Pancreas (tissue), 10 donors: ENCODE results near the gene ACTN4. TPM values are rescaled to one million over a fixed set of nuclear protein-coding genes. Genes with fewer than 3 reads are reported as not detected.
"Not testable (repeated sequence)": the region's sequence is repeated elsewhere in the genome, so short reads cannot be mapped to it uniquely, and the experiment has no call there.

Experiments
- ATAC-seq, 4 donors: fragments of 200-7000 bp; cut with Tn5 transposase; one replicate each; pipeline versions ENCODE4 v1.8.0 to v1.9.1; 2020; ENCODE audit warnings: mild to moderate bottlenecking in 4 of 4, moderate library complexity in 4 of 4
- DNase-seq, 6 donors: peaks; one replicate each; pipeline ENCODE4 v3.0.0-alpha.2; 2020
- FAIRE-seq: peaks from 2 replicates; lab custom pipeline; 2012; peaks lifted over from hg19 to GRCh38; lab: Jason Lieb, UNC
- H3K27ac ChIP-seq, 4 donors: fragments of 200-600 bp; sonication (generic); 1 replicate in 3 of 4; 2 replicates in 1 of 4; pipeline versions ENCODE4 v1.5.0 to v1.8.0; 2020
- H3K27me3 ChIP-seq, 4 donors: fragments of 200-600 bp; one replicate each; pipeline ENCODE4 v1.8.0; 2021
- H3K36me3 ChIP-seq, 3 donors: fragments of 200-600 bp; sonication (generic) in 1 of 3; one replicate each; pipeline versions ENCODE4 v1.5.0 to v1.8.0; 2020 to 2021
- H3K4me1 ChIP-seq, 3 donors: fragments of 200-600 bp; one replicate each; pipeline ENCODE4 v1.8.0; 2021
- H3K4me3 ChIP-seq, 4 donors: fragments of 200-600 bp; sonication (generic) in 2 of 4; one replicate each; pipeline versions ENCODE4 v1.5.0 to v1.8.0; 2020 to 2021
- H3K9me3 ChIP-seq, 4 donors: fragments of 200-600 bp; one replicate each; pipeline ENCODE4 v1.8.0; 2021
- WGBS, 2 donors: extraction: QIAGEN DNeasy Blood & Tissue Kit; methylation state at CpG; one replicate each; pipeline ENCODE4 v1.1.7; 2013; 5-methylcytosine and 5-hydroxymethylcytosine counted together
- intact Hi-C, 3 donors: fragments of 100-400 bp; cut with DNase I; formaldehyde crosslinking; loops; one replicate each; pipeline versions ENCODE4 v1.11.1 to v1.14.2; 2022
- polyA plus RNA-seq, 2 donors: library from polyadenylated mRNA; stranded (reverse); fragments of 200-250 nt; gene quantifications; one replicate each; pipeline ENCODE4 v1.2.3, GENCODE V29; 2013
- total RNA-seq, 6 donors: library from RNA; stranded (reverse); fragmentation: NEBNext Ultra II Directional in 4 of 6; extraction: Animal tissue kit (Norgen Biotek cat#: 25700) in 4 of 6; gene quantifications; one replicate each; pipeline versions ENCODE4 v1.2.1 to v1.2.4, GENCODE V29; 2021 to 2023
- TF ChIP-seq, protein P1 (sequence below), 4 donors: fragments of 200-600 bp; sonication (generic) in 3 of 4; IDR thresholded peaks; one replicate each; pipeline versions ENCODE4 v1.5.0 to v1.8.0; 2021; ENCODE audit warnings: antibody characterized with exemption in 4 of 4
- donor health status: healthy with polysubstance abuse.
- donor health status: DM: no; HTN: no; CAD: no; lungs with moderate emphysema.
- donor health status: DM: no; HTN: no; CAD: no.
- donor health status: control.
- donor health status: control.
- donor health status: Bipolar disorder and iron deficiency.
- donor health status: DM: yes; HTN: yes; CAD: no.
- donor health status: DM: no; HTN: no; CAD: no.
- donor health status: DM: no; HTN: no; CAD: no.
- donor health status: DM: yes; HTN: yes; CAD: no.

The ACTN4 gene
- total and polyA plus RNA-seq, 8 donors, result 98.2 to 284 (median 187) TPM

GRCh38 chr19:38766276-38767047 lies 119.0 kb downstream of the ACTN4 start:
- H3K27me3 ChIP-seq, result no peaks in the 10 kb centered on the region
- no peaks in the 10 kb centered on the region for H3K9me3 ChIP-seq
- FAIRE-seq (no peak), ATAC-seq (no peak), DNase-seq (no peak)
- H3K4me3 ChIP-seq, result no peak overlapping the region
- 82 to 92% methylated on average over 10 of the region's 10 CpGs for WGBS, 2 donors
- no peak overlapping the region for H3K27ac ChIP-seq
- H3K36me3 ChIP-seq, result no peaks in the 10 kb centered on the region
- TF ChIP-seq, protein P1, sequence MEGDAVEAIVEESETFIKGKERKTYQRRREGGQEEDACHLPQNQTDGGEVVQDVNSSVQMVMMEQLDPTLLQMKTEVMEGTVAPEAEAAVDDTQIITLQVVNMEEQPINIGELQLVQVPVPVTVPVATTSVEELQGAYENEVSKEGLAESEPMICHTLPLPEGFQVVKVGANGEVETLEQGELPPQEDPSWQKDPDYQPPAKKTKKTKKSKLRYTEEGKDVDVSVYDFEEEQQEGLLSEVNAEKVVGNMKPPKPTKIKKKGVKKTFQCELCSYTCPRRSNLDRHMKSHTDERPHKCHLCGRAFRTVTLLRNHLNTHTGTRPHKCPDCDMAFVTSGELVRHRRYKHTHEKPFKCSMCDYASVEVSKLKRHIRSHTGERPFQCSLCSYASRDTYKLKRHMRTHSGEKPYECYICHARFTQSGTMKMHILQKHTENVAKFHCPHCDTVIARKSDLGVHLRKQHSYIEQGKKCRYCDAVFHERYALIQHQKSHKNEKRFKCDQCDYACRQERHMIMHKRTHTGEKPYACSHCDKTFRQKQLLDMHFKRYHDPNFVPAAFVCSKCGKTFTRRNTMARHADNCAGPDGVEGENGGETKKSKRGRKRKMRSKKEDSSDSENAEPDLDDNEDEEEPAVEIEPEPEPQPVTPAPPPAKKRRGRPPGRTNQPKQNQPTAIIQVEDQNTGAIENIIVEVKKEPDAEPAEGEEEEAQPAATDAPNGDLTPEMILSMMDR (IDR thresholded peaks at IDR 0.05), result no peak
- intact Hi-C loops, result no loop called here
- no peaks in the 10 kb centered on the region for H3K4me1 ChIP-seq

DNA sequence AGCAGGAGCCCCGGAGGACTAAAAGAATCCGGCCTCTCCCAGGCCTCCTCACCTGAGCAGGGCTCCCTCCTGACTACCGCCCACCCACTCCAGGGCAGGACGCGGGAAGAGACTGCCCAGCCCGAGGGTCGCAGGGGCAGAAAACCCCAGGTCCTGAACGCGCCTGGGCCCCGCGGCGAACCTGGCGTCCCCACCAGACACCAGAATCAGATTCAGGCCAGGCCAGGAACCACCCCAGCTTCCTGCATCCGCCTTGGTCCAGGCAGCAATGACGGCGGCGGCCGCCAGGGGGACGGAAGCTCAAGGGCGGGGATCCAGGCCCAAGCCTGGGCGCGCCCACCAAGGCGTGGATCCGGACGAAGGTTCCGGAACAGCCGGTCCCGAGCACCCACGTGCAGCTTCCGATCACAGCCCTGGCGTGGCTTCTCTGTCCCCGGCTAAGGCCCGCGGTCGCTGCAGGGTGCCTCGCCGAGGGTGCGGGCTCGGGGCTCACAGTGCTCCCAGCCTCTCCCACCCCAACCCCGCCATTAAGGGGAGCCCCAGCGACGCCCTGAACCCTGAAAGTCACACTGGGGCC lies 122.3 kb downstream of the ACTN4 start:
- TF ChIP-seq, protein P1 (IDR thresholded peaks at IDR 0.05), result peak; percentile 20 to 76 (median 55)
- no peaks in the 10 kb centered on the region for H3K9me3 ChIP-seq
- ATAC-seq (peak; percentile 66 to 86 (median 80)), DNase-seq (peak; percentile 68 to 93 (median 81)), FAIRE-seq (no peak)
- no peaks in the 10 kb centered on the region for H3K27me3 ChIP-seq
- H3K27ac ChIP-seq, result no peak overlapping the region
- H3K4me1 ChIP-seq, result no peaks in the 10 kb centered on the region
- H3K4me3 ChIP-seq, result peak overlapping the region in 2 of 4 donors; percentile 13 to 19
- intact Hi-C loops, result no loop called here
- H3K36me3 ChIP-seq, result no peaks in the 10 kb centered on the region
- 31% methylated on average over 42 of the region's 42 CpGs for WGBS, 2 donors

GRCh38 chr19:38770228-38770948 lies 122.9 kb downstream of the ACTN4 start:
- not testable (repeated sequence) for H3K27ac ChIP-seq

DNA sequence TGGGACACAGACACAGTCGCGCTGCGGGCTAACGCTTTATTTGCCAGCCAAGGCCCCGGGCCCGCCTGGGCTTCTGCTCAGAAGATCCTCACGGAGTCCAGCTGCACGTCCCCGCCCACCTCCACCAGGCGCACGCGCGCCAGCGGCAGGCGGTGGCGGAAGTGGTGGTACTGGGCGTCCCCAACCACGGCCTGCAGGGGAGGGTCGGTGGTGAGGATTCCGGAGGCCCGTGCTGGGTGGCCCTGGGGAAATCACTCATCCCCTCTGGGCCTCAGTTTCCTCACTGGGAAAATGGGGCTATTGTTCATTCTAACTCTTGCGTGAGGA lies 123.5 kb downstream of the ACTN4 start:
- H3K27ac ChIP-seq, intact Hi-C loops, H3K4me1 ChIP-seq, FAIRE-seq, H3K36me3 ChIP-seq, H3K9me3 ChIP-seq, DNase-seq, H3K27me3 ChIP-seq, H3K4me3 ChIP-seq: not testable (repeated sequence)
- ATAC-seq, result peak; percentile 87 to 96 (median 92)
- WGBS, 2 donors, result 30 to 67% methylated on average over 1 of the region's 22 CpGs

More at GRCh38 chr19:38770228-38770948, 122.9 kb downstream of the ACTN4 start:
- H3K36me3 ChIP-seq, H3K9me3 ChIP-seq, FAIRE-seq, H3K27me3 ChIP-seq, intact Hi-C loops, H3K4me1 ChIP-seq, DNase-seq: not testable (repeated sequence)
- 9 to 23% methylated on average over 21 to 27 of the region's 58 CpGs for WGBS, 2 donors
- peak; percentile 24 to 44 (median 42) for ATAC-seq
- peak overlapping the region in 2 of 4 donors; percentile 13 to 19 for H3K4me3 ChIP-seq

DNA sequence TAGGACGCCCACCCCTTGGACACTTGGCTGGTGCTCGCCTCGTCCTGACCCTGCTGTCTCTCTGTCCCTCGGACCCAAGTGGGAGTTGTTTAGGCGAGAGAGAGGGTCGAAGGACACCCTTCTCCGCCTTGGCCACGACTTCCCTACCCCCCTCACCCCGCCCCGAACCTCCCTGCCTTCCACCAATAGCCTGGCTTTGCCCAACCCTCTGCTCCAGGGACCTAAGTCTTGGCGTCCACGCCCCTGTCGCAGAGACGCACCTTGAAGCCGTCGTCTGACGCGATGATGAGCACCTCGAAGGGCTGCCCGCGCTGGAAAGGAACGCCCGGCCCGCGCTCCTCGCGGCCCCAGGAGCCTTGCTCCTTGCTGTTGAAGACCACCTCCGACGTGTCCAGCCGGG lies 124.1 kb downstream of the ACTN4 start:
- H3K27ac ChIP-seq, ATAC-seq, intact Hi-C loops, H3K4me3 ChIP-seq, H3K27me3 ChIP-seq, FAIRE-seq, H3K9me3 ChIP-seq, H3K4me1 ChIP-seq, H3K36me3 ChIP-seq, DNase-seq: not testable (repeated sequence)
- WGBS, 2 donors, result 66 to 83% methylated on average over 7 to 9 of the region's 30 CpGs

DNA sequence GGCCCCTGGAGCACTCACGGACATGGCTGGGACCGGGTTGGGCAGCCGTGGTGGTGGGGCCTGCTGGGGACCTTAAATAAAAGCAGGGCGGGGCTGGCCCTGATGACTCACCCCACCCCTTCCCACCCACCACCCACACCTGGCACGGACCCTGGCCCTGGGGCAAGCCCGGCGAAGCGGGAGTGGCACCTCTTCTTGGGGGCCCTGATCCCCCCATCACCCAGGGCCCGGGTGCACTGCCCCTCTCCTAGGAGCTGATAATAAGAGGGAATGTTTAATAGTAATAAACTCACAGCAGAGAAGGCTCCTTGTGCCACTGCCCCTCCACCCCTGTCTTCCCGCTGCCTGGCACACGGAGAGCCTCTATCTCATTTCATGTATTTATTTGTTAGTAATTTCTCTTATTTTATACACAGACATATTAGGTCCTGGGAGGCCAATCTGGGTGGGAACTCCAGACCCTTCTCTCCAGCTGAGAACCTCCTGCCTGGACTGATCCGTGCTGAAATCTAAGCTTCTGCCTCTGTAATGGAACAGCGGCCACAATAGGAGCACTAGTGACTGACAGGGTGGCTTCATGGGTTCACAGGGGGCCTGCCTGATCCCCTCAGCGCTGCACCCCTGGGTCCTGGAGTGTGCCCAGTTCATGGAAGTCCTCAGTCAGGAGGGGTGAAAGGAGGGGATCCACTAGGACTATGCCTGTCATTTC lies 126.2 kb downstream of the ACTN4 start, which contains the start of gene LGALS7:
Gene LGALS7, minus strand, starts transcription at position 49 of the 709 bp plus-strand sequence. Its CDS starts 25 bp downstream, at position 24.
- 80 to 84% methylated on average over 10 of the region's 14 CpGs for WGBS, 2 donors
- Histone ChIP-seq H3K4me3 (no peak within 1 kb of the TSS), H3K9me3 (no peaks in the 10 kb centered on the region), H3K4me1 (no peaks in the 10 kb centered on the region), H3K27me3 (no peaks in the 10 kb centered on the region), H3K27ac (no peak within 1 kb of the TSS), H3K36me3 (no peaks in the 10 kb centered on the region)
- intact Hi-C loops, result loop anchor here in 1 of 3 donors (2.0 kb wide), 1 partner anchor 19 kb away; no protein-coding TSS in a partner anchor
- DNase-seq, result no peak
- ATAC-seq, result no peak
- TF ChIP-seq, protein P1 (IDR thresholded peaks at IDR 0.05), result no peak
- no peak for FAIRE-seq
